Measurements from ENCODE around the gene C1orf56.

DNA sequence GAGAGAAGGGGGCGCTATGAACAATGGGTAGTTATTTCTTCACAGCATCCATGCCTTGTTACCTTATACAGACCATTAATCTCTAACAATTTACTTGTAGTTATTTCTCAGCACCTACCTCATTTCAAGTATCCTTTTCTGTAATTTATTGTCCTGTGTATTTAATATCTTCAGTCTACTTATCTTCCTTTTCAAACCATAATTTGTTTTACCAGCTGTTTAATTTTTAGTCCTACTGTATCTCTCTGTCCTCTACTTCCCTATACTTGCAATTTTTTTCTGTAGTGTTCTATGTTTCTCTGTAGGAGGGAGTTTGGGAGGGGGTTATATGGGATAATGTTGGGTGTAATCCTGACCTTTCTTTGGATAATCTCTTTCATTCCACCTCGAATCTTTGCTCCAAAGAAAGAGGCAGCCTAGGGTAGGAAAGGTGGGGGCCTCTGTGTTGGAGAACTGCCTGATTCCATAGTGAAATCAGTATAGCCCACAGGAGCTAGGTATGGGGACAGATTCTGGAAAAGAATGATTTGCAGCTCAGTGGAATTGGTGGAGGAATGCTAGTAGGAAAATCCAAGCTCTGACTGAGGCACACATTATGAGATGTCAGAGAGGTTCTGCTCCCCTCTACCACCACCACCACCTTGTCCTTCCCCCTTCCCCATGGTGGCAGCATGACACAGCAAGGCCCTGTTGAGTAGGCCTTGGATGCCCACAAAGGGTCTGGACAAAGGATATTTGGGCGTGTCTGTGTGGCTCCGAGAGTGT is 13.3 kb downstream of the C1orf56 start:
- no peak for TF ChIP-seq POLR2A (IDR thresholded peaks at IDR 0.05; ENCODE audit: low read depth, low read length)
- TF ChIP-seq SPI1 (IDR thresholded peaks at IDR 0.05; ENCODE audit: low read depth, low read length), result no peak
- no peak for TF ChIP-seq POLR2AphosphoS5 (IDR thresholded peaks at IDR 0.05; ENCODE audit: low read depth, low read length)
- TF ChIP-seq TAF1 (IDR thresholded peaks at IDR 0.05; ENCODE audit: low read depth, low read length), result no peak
- TF ChIP-seq PAX5 (IDR thresholded peaks at IDR 0.05; ENCODE audit: insufficient read depth, low read length, severe bottlenecking), result no peak
- no peak for TF ChIP-seq POU2F2 (IDR thresholded peaks at IDR 0.05; ENCODE audit: low read depth, low read length)
